ENCODE data around the gene PAFAH2.

DNA sequence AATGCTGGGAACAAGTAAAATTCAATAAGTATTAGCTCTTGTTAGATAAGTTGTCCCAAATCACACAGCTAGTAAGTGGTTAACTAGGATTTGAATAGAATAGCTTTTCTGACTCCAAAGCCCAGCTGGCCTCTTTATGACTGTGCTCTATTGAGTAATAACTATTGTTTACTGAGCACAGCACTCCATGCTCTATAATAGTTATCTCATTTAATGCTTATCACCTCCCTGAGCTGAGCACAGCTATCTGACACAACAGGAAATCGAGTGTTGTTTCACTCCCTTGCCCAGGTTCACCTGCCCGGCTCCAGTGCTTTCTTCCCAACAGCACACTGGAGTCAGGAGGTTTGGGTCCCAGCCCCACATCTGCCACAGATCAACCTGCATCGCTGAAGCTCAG, 52.9 kb downstream of the PAFAH2 start:
- TF ChIP-seq CTCF (conservative IDR thresholded peaks at IDR 0.05; ENCODE audit: low read depth, low read length) (no peak), EZH2 (IDR thresholded peaks at IDR 0.05; ENCODE audit: borderline replicate concordance, low read depth, low read length, poor library complexity, severe bottlenecking) (no peak)

All from A673 (cell line).